Stimulated activated CD8-positive, alpha-beta memory T cell treated with anti-CD3 and anti-CD28 coated beads, Interleukin-12 subunit alpha, Interleukin-12 subunit beta, amount 100 ng/mL, for 1 hour (primary cell): ENCODE results near the gene SELENOT.
"Not testable (repeated sequence)": the region's sequence is repeated elsewhere in the genome, so short reads cannot be mapped to it uniquely, and the experiment has no call there.

Experiments used
- DNase-seq: peaks from one replicate; pipeline ENCODE4 v3.0.0-alpha.2; 2020; ENCODE audit warnings: low read depth

SELENOT gene

DNA sequence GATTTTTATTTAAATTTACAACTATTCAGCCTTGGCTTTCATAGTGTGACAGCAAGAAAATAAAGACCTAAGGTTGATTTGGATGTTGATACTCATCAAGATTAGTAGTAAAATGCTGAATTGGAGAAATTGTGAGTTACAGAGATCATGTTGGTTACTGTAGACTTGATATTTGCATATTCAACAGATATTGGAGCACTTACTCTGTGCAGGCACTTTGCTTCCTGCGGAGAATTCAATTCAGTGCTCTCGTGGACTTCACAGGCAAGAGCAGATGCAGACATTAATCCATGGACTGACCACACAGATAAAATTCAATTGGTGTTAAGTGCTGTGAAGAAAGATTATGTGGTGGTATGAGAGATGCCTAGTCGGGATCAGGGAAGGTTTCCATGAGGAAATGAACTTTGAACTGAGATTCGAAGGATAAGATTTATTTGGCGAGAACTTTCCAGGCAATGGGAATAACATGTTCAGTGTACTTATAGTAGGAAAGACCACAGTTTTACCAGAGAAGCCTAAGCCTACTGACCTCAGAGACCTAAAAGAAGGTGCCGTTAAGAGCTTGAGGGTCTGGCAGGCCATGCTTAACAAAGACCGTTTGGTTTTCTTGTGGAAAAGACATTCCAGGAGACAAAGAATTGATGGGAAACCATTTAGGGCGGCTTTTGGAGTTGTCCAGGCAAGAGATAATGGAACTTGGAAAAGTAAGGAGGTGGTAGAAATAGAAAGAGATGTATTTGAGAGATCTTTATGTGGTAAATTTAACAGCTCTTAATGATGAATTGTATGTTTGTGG, 4.3 kb downstream of the SELENOT start:
- no peak for DNase-seq

DNA sequence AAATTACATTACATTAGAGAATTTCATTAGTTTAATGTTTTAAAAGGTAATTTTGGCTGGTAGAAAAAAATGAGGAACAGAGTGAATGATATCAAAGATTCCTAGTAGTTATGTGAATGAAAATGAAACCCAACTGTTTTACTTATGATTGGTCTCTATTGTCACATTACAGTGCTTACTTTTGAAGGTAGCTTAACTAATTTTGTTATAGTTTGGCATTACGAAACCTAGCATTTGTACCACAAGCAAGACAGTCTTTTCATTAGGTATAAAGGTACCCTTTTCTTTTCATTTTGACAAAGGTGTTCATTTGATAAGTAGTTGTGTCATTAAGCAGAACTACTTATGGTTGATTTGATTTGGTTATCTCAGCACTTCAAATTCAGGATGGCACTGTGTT, 6.9 kb downstream of the SELENOT start:
- DNase-seq: no peak

DNA sequence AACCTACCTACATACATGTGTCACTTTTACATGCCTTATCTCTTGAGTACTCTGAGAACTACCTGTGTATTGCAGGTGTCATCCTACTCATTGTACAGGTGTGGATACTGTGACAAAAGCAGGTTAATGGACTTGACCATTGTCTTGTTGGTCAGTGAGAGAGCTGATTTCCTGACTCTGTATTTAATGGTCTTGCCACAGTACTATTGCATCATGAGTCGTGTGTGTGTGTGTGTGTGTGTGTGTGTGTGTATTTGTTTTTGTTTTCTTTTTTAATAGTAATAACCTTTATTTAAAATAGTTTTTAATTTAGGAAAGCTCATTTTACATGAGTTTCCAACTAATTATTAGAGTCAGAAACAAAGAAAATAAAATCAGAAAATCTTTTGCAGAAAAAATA, 7.7 kb downstream of the SELENOT start:
- no peak for DNase-seq

DNA sequence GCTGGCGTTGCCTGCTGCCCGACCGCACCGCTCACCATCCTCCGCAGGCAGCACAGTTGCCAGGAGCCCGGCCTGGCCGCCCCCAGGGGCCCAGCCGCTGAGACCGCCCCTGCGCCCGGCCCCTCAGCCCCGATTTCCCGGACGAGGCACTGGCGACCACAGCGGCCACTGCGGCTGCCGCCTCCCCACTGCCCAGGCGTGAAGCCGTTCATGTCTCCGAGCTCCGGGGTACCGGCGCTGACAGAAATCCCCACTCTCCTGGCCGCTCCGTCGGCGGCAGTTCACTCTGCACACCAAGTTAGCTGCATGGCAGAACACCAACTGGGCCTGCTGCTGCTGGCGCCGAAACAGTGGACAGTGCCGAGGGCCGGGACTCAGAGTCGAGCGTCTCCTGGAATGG, 8.5 kb downstream of the SELENOT start:
- DNase-seq: no peak

DNA sequence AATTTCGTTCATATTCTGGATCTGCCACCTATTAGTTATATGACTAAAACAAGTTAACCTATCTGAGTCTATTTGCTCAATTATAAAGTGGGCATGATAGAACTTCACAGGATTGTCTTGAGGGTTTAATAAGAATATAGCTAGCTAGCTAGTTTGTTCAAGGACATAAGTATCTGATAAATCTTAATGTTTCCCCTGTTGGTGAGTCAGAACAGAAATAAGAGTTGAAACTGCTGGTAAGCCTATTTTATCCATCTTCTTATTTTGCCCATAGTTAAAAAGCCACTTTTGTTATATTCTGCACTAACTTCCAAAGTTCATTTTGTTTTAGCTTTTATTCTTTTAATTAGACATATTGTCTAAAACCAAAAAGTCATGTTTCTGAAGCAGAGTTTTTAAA, 9.4 kb downstream of the SELENOT start:
- DNase-seq: no peak

DNA sequence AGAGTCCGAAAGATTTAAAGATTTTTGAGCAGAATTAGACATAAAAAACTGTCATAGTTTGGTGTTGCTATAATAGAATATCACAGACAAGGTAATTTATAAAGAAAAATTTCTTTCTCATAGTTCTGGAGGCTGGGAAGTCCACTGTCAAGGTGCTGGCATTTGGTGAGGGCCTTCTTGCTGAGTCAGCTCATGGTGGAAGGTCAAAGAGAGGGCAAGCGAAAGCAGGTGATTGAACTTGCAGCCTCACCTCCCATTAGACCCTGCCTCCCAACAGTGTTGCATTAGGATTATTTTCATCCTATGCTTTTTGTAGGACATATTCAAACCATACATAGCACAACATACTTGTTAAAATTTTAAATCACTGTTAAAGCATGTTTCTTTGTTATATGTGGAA, 9.9 kb downstream of the SELENOT start:
- no peak for DNase-seq

DNA sequence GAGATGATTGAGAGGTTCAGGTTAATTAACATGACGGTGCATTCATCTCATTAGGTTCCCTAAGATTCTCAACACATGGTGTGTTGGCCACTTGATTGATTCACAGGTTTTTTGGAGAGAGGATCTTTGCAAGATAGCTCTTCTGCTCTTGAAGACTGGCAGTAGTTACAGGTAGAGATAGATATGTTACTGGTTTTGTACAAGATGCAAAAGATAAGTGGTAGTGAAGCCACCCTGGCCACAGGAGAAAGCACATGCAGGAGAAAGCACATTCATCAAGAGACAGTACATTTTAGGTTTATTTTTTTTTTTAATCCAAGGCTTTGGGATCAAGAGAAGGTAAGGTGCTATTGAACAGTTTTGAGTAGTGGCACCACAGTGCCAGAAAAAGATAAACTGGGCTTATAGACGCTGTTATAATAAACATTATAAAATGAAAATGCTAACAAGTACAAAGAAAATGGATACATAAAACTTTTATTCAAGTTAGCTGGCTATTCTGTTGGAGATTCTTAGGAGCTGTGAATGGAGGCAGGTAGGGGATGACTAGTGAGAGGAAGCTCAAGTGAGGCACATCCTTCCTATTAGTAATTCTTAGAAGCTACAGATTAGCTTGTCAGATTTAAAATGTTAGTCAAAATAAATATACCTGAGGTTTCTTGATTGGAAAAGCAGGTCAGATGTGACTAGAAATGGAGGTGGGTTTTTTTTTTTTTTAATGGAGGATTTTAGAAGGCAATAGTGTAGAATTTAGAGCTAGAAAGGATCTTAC, 10.8 kb downstream of the SELENOT start:
- DNase-seq: no peak

DNA sequence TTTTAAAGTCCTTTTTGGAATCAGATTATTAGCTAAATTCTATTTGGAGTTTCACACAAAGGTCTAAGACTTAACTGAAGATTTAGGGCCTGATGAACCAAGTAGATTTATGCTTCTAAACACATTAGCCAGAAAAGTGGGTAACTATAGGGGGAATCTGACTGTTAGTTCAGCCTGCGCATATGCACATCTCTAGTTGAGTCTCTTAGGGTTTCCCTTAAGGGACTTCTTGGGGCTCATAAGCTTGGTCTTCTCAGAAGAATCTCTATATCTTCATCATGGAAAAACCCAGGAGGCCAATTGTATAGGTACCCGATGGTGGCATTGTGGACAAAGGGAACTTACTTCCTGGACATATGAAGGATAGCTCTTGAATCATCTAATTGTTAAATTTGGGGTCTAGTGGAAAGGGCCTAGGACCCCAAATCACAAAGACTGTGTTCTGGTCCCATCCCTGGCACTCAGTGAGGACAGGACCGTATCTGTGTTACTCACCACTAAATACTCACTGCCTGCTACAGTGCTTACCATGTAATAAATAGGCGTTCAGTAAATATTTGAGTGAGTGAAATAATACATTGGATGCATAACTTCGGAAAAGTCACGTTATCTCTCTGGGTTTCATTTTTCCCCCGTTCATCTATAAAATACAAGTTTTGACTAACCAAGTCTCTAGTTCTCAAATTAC, 17.0 kb downstream of the SELENOT start:
- no peak for DNase-seq

DNA sequence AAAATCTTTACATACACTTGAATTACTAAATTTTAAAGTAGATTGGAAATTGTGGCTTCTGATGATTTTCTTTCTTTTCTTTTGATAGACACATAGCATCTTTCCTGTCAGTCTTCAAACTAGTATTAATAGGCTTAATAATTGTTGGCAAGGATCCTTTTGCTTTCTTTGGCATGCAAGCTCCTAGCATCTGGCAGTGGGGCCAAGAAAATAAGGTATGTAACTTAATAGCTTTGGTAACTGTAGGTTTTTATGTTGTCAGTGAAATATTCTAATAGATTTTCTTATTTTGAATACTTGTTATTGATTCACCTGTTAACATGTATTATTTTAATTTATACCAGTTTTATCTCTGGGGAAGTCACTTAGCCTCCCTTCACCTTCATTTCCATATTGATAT, 19.8 kb downstream of the SELENOT start:
- DNase-seq: not testable (repeated sequence)

DNA sequence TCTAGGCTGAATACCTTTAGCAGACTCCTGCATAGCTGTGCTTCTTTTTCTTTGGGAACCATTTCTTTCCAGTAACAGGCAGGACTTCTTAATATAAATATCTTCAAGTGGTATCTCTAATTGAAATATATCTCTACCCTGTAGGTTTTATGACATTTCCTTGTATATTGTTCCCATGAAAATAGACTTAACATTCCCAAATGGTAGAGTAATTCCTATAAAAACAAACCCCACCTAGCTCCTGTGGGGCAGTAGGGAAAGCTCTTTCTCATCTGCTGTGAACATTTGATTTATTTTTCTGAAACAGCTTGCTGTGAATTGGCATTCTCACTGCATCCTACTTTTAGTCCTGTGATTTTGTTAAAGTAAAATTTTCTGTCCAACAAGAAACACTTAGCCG, 20.8 kb downstream of the SELENOT start:
- no peak for DNase-seq

DNA sequence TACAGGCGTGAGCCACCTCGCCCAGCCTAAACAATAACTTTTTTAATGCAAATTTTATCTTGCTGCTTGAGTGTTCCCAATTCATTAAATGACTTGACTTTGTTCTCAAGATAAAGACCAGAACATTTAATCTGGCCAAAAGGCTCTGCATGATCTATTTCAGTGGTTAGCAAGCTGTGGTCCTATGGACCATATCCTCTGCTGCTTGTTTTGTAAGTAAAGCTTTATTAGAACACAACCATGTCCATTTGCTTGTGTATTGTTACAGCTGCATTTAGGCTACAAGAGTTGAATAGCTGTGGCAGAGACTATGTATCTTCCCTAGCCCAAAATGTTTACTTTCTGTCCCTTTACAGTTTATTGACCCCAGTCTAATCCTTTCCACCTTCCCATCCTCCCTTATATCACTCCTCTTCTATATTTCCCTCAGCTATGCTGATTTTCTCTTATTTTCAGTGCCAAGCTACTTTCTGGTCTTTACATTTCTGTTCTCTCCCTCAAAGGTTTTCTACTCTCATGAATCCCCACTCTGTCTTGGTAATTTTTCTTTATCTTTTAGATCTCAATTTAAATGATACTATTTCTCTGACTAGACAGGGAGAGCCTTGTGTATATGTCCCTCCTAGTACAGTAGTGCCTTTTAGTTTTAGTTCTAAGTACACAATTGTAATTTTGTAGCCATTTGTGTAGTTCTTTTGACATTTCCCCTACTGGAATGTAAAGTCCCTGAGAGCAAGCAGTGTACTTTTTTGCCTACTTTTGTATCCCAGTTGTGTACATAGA, 23.2 kb downstream of the SELENOT start:
- DNase-seq: no peak

DNA sequence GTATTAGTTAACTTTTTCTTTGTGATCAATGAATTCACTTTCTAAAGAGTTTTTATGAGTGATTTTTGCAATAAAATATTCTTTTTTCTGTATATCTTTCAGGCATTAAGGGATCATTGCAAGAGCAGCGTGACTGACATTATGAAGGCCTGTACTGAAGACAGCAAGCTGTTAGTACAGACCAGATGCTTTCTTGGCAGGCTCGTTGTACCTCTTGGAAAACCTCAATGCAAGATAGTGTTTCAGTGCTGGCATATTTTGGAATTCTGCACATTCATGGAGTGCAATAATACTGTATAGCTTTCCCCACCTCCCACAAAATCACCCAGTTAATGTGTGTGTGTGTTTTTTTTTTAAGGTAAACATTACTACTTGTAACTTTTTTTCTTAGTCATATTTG, 24.4 kb downstream of the SELENOT start:
- no peak for DNase-seq

DNA sequence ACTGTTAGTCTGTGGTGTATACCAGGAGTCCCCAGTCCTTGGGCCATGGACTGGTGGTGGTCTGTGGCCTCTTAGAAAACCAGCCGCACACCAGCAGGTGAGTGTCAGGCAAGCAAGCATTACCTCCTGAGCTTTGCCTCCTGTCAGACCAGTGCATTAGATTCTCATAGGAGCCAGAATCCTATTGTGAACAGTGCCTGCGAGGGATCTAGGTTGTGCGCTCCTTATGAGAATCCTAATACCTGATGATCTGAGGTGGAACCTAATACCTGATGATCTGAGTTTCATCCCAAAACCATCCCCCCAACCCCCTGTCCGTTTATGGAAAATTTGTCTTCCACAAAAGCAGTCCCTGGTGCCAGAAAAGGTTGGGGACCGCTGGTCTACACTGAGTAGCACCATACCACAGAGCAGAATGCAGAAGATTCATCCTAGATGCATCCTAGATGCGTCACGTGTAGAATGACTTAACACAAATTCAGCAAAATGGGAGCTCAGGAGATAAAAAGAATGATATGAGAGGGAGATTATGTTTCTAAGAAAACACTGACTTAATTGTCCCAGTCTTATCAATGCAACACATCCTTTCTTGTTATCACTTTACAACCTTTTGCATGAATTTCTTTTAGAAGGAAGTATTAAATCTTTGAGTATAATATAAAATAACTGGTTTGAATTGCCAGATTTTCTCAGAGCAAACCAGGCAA, 28.5 kb downstream of the SELENOT start:
- DNase-seq: no peak

DNA sequence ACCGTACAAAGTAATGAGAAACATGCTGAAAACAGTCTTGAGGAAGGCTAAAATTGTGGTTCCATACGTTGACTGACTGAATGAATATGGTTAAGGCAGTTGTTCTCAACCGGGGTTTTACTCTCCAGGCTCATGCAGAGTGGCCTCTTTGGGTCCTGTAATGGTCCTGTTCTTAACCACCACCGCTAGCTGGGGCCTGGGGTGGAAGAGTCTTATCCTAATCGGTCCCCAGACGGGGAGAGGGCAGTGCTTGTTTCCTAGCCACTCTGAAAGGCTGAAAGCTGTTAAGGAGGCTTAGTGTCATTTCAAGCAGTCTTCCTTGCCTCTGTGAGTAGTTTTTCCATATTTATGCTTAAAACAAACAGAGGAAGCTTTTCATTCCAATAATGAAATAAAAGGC, 32.0 kb downstream of the SELENOT start:
- DNase-seq: no peak

DNA sequence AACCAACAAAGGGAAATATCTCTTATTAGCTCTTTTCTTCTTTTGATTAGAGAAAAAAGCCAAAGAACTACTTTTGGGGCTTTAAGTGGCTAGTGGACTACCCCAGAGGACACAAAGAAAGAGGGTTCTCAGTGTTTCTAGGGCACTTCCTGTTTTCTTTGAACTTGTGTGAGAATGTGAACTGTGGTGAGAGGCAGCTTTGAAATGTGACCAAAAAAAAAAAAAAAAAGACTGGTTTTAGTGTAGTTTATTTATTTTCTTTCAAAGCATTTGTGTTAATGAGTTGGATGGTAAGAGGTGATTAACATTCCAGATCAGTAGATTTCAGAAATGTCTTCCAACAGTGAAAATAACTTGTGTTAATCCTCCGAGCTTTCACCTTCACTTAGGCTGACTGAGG, 32.4 kb downstream of the SELENOT start:
- DNase-seq: no peak

DNA sequence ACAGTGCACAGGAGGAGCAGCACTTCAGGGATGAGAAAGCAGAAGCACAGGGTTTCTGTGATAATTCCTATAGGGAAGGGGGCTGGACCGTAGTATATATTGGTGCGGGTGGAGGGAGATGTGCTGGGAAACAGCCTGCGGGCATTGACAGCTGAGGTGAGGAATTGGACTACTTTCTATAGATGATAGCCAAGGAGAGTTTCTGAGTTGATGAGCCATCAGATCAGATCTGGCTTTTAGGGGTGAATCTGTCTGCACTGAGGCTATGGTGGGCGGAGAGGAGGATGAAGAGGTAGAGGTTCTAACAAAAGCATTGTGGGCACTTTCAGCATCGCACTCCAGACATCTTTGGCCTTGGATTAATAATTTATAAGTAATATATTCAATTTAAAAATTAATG, 33.1 kb downstream of the SELENOT start:
- no peak for DNase-seq

DNA sequence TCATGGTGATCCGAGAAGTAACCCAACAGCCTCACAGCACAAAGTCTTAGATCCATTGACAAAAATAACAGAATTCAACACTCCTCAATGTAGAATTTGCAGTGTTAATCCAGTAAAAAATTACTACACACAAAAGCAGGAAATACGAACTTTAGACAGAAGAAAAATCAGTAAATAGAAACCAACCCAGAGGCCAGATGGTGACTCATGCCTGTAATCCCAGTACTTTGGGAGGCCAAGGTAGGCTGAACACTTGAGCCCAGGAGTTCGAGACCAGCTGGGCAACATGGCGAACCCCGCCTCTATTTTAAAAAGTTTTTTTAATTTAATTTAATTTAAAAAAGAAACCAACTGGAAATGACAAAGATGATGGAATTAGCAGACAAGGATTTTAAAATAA, 36.1 kb downstream of the SELENOT start:
- DNase-seq: no peak

DNA sequence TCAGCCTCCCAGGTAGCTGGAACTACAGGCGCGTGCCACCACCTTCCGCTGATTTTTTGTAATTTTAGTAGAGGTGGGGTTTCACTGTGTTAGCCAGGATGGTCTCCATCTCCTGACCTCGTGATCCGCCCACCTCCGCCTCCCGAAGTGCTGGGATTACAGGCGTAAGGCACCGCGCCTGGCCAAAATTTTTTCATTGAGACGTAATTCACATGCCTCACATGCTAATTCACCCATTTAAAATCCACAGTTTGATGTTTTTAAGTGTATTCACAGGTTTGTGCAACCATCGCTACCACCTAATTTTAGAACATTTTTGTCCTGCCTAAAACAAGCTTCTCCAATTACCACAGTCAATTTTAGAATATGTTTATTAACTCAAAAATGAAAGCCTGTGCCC, 37.1 kb downstream of the SELENOT start:
- no peak for DNase-seq

DNA sequence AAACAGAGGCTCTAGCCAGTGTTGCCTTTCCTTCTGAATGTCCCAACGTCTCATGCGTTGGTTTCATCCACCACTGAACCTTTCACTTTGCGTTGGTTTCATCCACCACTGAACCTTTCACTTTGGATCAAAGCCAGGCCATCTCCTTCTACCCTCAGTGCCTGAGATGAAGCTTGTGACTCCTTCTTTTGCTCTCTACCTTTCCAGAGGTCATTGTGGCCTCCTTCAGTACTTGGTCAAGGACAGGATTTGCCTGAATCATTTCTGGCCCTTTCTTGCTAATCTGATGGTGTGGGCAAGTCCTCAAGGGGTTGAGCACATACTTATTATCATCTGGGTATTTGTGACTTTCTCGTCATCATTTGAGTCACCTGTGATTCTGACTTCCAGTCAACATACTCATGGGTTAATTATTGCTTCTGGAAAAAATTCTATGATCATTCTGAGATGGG, 50.0 kb downstream of the SELENOT start:
- DNase-seq: no peak

DNA sequence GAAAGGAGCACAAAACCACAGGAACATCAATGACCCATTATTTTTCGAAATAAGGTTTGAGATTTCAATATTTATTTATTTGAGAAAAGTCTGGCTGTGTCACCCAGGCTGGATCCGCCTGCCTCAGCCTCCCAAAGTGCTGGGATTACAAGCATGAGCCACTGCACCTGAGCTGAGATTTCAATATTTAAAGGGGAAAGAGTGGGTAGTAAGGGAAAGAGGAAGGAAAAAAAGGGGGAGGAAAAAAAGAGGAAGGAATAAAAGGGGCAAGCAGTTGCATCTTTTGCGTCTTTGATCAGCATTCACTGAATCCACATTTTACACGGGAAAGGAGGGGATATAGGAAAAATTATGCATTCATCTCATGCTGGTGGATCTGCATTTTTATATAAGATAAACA, 53.2 kb downstream of the SELENOT start:
- no peak for DNase-seq

DNA sequence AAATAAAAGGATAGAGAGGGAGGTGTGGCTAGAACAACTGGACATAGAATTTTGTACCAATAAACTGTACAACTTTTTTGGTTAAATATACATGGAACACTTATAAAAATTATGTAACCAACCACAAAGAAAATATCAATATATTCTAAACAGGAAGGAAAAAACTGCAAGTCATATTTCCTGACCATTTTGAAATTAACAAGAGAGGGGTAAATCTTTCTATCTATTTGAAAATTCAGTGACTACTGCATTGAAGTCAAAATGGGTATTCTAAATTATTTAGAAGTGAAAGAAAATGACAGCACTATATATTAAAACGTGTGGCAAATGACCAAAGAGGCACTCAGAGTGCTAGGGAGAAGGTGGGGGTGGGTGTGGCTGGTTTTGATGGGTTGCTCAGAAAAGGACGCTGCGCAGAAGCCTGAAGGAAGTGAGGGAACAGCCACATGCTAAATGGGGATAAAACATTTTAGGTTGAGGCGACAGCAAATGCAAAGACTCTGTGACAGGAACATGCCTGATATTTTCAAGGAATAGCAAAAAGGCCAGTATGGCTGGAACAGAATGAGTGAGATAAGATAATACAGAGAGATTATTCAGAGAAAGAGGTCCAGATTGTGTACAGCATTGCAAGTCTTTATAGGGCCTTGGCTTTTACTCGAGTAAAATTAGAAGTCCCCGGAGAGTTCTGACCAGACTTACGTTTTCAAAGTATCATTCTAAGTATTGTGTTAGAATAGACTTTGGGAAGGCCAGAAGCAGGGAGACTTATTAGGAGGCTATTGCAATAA, 59.5 kb downstream of the SELENOT start:
- DNase-seq: no peak
